CD4-positive, alpha-beta T cell treated with Interleukin-21 for 1 hour (primary cell): ENCODE data around the gene SPTLC3.

Source experiments
- DNase-seq: peaks from one replicate; pipeline ENCODE4 v3.0.0-alpha.2; 2020

Gene SPTLC3

GRCh38 chr20:12987261-12987660 is 21.5 kb upstream of the SPTLC3 start:
- DNase-seq = no peak

GRCh38 chr20:12989586-12990115 is 19.1 kb upstream of the SPTLC3 start:
- no peak for DNase-seq

GRCh38 chr20:12997128-12997655 is 11.6 kb upstream of the SPTLC3 start:
- no peak for DNase-seq

DNA sequence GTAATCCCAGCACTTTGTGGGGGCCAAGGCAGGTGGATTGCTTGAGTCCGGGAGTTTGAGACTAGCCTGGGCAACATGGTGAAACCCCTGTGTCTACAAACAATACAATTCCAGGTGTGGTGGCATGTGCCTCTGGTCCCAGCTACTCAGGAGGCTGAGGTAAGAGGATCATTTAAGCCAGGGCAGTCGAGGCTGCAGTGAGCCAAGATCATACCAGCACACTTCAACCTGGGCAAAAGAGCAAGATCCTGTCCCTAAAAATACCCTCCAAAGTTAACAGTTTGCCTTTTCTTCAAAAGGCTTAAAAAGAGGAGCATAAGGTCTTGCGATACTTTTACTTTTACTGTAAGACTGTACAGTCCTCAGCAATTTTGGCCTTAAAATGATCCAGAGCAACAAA is 10.7 kb upstream of the SPTLC3 start:
- no peak for DNase-seq

GRCh38 chr20:12999201-12999600 is 9.6 kb upstream of the SPTLC3 start:
- DNase-seq = no peak

DNA sequence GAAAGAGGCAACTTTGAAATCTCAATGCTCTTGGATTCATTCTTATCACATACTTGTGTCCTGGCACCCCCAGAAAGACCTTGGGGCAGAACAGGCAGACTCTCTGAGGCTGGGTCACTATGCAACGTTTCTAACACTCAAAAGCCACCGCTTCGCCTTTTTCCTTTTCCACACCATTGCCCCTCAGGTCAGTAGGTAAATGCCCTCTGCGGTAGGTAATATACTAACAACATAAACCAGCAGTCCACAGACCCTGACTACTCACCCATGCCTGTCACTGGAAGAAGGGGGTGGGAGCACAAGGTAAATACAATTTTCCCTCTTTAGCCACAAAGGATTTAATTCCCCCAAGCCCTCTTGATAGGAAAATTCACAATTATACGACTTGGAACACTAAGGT is 6.5 kb upstream of the SPTLC3 start:
- DNase-seq = no peak

DNA sequence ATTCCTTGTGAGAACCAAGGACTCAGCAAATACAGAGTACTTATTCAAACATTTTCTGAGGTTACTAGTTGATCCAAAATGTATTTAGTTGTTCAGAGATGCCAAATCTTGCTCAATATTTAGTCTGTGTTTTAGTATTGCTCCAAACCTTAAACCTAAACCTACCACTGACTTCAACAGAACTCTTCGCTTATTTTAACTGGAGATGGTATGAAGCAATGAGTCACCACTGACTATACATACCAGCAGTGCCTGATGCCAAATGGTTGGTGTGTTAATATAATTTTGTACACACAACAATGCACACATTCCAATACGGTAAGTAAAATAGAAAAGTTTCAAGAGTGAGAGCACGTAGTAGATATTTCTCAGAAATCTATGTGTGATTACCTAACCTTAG is 1.9 kb upstream of the SPTLC3 start:
- no peak for DNase-seq

- DNase-seq = no peak
These were observed 1.2 kb upstream of the SPTLC3 start for GRCh38 chr20:13007596-13007995.

DNA sequence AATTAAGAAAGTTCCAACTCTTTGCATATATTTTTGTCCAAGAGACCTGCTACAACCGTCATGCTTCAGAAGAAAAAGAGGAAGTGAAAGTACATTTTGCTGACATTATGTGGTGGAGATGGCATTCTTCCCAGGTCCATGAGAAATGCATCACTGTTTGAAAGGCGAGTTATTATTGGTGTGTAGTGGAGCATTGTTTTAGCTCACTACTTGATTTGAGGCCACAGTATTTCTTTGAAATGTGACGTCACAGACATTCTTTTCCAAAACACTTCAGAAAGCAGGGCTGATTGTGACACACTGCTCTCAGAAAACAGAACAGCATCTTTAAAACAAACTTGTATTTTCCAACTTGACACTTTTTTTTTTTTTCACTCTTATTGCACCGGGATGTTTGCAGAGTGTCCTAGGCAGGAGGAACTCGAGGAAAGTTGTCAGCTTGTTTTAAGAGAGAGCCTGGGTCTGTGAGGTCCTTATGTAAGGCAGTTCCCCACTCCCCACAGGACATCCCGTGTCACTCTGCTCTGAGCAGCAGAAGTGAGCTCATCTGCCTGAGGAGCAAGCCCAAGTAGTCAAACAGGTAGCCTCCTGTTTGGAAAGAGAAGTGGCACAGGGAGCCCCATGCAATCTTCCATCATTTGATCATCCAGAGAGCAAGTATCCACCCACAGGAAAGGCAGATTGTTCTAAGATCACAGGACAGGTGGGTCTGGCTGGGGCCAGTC is 1.1 kb downstream of the SPTLC3 start:
- DNase-seq = peak; percentile 20

GRCh38 chr20:13012886-13013285 is 4.1 kb downstream of the SPTLC3 start:
- DNase-seq = no peak

DNA sequence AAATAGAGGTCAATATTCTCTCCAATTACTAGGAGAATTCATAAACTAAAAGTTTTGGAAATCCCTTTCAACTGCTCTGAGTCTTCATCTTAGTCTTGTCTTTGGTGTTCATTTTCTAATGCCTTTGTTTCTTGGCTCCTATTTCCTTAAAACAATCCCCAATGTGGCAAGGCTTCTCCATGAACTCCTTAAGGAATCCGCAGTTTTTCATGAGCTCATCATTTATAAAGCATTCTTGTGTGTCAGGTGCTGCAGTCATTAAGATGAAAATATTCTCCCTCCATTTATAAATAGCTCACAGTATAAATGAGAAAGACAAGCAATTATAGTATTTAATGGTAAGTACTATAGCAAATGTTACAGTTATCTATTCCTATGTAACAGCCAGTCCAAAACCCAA is 4.6 kb downstream of the SPTLC3 start:
- no peak for DNase-seq

DNA sequence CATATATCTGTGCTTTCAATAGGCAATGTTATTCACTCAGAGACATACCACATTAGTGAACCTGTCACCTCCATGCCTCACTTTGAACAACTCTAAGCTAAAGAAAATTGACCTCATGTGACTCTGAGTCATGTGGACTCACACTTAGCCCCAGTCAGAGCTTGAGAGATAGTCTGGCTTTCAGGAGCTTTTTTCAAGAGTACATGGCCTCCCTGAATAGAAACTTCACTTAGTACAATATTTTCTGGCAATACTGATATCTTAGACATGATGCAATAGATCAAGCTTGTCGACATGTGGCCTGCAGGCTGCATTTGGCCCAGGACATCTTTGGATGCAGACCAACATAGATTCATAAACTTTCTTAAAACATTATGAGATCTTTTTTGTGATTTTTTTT is 8.5 kb downstream of the SPTLC3 start:
- no peak for DNase-seq

DNA sequence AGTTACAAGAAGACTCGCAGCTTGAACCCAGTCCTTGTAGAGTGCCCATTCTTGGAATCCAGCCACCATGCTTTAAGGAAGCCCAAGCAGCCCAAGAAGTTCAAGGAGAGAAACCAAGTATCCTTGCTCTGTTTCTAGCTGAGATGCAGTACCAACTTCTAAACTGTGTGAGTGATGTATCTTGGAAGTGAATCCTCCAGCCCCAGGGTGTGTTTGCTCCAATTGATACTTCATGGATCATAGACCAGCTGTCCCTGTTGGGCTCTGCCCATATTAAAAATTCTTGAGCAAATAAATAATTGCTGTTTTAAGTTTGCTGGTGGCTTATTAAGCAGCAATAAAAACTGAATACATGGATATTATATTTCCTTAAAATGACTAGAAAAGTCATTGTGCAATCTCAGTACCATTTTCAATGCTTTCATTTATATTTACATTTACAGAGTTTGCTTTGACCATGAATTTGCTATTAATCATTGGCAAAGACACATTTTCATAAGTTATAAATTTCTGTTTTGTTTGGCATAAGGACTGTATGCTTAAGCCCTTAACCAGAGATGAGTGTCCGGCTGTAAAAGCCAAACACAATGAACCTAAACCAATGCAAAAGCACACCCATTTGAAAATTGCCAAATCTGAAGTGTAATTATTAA is 9.2 kb downstream of the SPTLC3 start:
- no peak for DNase-seq

GRCh38 chr20:13021205-13021970 is 12.6 kb downstream of the SPTLC3 start:
- DNase-seq = no peak

DNA sequence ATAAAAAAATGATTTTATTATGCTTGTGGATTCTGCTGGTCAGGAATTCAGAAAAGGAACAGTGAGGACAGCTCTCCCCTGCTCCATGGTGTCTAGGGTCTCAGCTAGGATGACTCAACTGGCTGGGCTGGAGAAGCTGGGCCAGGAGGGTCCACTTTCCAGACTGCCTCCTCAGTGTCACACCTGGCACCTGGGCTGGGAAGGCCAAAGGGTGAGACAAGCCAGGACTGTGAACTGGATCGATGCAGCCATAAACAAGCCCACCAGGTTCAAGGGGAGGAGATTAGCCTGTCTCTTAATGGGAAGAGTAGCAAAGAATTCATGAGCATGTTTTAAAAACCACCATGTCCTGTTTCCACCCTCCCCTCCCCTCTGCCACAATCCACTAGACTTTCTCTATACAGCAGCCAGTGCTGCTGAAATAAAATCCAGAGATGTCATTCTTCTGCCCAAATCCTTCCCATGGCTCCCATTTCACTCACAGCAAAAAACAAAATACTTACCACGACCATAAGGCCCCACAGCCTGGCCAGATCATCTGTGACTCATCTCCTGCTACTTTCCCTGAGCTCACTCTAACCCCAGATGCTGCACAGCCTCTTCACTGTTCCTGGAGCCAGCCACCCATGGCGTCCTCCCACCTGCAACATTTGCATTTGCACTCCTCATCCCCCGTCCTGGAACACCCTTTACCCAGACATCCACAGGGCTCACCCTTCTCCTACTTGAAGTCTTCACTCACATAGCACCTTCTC is 13.8 kb downstream of the SPTLC3 start:
- DNase-seq = no peak

DNA sequence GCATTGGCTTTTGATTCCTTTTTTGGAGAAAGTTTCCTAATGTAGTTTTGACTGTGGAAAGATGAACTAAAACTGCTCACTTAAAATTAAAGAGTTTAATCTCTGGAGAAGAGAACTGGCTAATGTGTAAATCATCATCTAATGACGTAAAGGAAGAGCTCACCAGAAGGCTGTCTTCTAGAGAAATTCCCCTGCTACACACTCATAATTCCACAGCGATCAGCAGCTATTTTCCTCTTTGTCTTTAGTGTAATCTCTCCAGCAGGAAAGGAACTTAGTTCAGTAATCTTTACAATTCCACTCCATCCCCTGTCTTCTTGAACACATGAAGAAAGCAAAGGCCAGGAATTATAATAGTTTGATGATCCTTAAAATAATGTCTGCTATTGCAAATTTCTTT is 15.8 kb downstream of the SPTLC3 start:
- no peak for DNase-seq

- DNase-seq = no peak
These were observed 16.4 kb downstream of the SPTLC3 start for GRCh38 chr20:13025181-13025580.

GRCh38 chr20:13028001-13028400 is 19.2 kb downstream of the SPTLC3 start:
- no peak for DNase-seq

- DNase-seq = no peak
These were observed 19.9 kb downstream of the SPTLC3 start for GRCh38 chr20:13028673-13029072.

- no peak for DNase-seq
These were observed 21.1 kb downstream of the SPTLC3 start for GRCh38 chr20:13029687-13030375.

GRCh38 chr20:13031751-13032150 is 23.0 kb downstream of the SPTLC3 start:
- DNase-seq = no peak

DNA sequence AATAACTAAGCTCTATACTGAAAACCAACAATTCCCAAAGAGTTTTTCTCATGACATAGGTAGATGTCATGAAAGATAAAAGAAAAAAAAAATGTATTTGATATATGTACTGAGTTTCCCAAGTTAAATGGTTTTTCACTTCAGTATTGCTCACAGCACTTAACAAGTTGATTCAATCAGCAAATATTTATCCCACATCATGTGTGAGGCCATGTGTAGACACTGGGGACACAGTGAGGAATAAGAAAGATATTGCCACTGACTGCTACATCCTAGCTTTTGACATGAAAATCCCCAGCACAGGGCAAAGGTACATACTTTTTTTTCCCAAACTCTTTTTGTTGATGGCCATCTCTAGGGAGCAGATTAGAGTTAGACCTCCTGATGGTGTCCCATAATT is 25.3 kb downstream of the SPTLC3 start:
- no peak for DNase-seq
